DMS114 treated with DMSO at 0.1 percent for 48 hours (cell line): ENCODE results near the gene NCKAP1.

Source experiments
- DNase-seq: peaks from one replicate; lab custom pipeline; 2025; ENCODE audit not compliant: unreplicated experiment; lab: John Stamatoyannopoulos, UW

The NCKAP1 gene

DNA sequence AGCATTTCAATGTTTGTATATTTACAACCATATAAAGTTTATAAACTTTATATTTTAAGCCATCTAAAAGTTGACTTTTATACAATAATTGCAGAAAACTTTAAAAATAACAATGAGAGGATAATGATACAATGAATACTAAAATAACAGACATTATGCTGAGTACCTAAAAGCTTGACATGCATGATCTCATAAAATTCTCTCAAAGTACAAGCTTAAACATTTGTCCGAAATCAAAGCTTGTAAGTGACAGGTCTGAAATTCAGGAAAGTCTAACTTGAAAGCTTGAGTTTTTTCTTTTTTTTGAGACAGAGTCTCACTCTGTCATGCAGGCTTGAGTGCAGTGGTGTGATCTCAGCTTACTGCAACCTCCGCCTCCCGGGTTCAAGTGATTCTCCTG is 87.7 kb downstream of the NCKAP1 start:
- no peak for DNase-seq

DNA sequence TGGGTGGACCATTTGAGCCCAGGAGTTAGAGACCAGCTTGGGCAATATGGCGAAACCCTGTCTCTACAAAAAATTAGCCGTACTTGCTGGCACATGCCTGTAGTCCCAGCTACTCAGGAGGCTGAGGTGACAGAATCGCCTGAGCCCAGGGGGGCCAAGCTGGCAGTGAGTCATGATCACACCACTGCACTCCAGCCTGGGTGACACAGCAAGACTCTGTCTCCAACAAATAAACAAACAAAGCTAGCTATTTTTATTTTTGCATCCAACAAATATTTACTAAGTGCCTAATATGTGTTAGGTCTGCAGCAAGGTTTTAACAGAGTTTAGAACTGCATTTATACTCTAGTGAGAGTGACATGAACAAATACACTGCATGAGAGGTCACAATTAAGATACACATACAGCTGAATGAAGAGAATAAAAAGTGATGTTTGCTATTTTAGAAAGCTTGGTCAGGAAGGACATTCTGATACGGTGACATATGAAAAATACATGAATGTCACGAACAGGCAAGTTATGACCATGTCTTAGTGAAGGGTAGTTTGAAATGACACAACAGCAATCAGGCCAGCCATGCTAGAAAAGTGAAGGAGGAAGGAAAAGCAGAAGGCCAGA is 88.6 kb downstream of the NCKAP1 start:
- no peak for DNase-seq

DNA sequence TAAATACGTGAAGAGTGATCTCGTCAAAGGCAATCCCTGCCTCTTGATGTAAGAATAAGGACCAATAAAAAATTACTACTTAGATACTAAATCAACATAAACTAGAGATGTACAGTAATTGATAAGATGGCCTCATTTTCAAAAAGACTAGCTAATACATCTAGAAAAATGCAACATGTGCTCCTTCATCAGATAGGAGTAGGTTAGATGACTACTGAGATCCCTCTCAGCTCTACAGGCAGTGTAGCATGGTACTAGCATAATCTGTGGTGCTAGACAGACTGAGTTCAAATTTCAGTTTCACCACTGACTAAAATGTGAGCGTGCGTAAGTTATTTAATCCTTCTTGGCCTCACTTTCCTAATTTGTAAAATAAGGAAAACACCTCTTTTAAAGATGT is 89.2 kb downstream of the NCKAP1 start:
- DNase-seq, result no peak

DNA sequence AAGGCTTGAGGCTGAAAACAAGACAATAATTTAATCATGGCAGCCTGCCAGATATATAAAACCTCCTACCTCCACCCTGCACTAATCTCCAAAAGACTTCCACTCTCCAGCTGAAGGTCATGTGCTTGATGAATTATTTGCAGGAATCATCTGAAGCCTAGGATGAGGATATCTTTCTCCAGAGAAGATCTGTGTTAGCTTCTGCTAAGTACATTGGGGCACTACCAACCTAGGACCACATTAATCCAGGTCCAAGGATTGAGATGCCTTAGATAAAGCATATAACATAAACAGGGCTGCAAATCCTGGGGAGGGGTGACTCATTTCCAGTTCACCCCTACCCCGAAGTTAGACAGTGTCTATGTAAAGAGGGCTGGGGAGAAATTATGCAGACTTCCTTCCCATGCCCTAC is 91.3 kb downstream of the NCKAP1 start:
- DNase-seq, result no peak

DNA sequence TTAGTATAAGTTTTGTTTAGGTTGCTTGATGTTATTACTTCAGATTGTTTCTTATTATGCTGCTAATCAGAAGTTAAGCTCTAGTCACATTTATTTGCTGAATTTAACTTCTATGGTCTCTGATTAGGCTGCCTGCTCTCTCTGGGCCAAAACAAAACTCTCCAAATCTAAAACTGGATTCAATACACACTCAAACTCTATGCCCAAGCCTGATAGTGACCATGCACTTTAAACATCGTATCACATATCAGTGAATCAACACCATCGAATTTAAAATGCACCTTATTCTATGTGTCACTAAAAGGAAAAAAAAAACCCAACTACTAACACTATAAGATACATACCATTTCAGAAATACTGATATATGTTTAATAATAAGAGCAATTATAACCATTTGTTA is 94.9 kb downstream of the NCKAP1 start:
- no peak for DNase-seq

DNA sequence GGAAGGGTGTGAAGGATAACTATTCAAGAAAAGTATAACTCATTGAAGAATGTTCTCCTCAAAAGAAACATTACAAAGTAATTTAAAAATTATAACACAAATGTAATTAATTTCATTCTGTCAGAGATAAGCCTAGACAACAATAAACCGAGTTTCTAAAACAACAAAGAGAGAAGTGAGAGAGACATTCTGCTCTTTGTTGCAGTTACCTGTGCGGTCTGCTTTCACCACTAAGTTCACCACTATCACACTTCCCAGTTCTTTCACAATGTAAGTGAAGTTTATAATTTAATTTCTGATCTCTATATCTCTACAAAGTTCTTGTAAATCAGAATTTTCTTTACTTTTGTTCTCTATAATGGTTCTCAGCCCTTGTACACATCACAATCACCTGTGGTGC is 95.5 kb downstream of the NCKAP1 start:
- DNase-seq, result no peak

DNA sequence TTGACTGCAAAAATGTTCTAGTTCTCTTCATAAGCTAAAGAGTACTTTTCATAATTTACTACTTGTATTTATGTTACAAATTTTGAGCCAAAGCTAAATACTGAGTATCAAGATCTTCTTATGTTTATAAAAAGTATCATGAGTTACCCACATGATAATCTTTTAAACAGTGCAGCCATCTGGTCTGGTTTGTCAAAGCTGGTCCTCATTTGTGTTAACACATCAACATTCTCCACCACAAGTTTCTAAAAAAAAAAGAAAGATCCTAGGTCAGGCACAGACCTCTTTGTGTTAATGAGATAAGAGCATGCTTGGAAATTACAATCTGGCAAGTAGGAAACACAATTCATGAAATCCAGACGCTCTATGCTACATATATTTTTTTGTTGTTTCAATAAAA is 96.3 kb downstream of the NCKAP1 start:
- no peak for DNase-seq

DNA sequence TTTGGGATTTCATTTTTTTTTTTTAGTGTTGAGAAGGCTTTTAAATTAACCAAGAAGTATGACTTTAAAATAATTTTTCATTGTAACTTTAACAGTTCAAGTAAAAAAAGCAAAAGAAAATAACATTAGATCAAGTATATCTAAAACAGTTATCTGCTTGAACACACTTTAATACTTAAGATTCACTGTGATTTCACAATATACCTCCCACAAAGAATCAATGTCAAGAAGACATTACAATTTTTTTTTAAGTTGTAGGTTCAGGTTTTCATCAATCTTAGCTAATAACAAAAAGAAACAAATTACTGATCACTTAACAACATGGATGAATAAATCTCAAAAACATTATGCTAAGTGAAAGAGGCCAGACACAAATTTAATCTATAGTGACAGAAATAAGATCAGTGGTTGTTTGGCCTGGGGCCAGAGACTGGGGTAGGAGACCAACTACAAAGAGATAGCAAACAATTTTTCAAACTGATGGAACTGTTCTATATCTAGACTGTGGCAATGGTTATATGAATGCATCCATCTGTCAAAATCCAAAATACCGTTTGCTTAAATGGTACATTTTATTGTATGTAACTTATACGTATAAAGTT is 97.0 kb downstream of the NCKAP1 start:
- DNase-seq, result no peak

DNA sequence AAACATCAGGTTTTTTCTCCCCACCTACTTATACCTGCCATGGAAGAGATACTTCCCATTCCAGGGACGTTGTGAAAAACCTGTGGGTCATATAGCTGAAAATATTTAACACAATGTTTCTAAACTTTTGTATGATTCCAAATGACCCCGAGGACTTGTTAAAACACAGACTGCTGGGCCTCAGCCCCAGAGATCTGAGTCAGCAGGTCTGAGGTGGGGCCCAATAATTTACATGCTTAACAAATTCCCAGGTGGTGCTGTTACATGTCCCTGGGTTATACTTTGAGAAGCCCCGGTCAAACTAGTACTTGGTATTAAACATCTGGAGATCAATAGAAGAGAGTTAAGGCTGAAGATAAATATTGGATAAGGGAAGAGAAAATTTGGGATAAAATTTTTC is 100.4 kb downstream of the NCKAP1 start:
- DNase-seq, result no peak

DNA sequence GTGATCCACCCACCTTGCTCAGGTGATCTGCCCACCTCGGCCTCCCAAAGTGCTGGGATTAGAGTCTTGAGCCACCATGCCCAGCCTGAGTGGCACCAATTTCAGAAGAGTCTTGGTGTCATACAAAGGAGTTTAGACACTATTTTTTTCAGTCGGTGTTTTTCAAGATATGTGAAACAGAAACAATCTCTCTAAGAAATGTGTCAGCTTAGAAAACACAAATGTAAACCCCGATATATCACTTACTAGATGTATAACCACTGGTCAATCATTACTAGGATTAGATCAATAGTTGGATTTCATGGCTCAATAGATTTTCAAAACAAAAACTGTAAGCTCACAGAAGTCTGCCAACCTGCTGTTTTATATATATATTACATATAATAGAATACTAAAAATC is 104.6 kb downstream of the NCKAP1 start:
- no peak for DNase-seq

DNA sequence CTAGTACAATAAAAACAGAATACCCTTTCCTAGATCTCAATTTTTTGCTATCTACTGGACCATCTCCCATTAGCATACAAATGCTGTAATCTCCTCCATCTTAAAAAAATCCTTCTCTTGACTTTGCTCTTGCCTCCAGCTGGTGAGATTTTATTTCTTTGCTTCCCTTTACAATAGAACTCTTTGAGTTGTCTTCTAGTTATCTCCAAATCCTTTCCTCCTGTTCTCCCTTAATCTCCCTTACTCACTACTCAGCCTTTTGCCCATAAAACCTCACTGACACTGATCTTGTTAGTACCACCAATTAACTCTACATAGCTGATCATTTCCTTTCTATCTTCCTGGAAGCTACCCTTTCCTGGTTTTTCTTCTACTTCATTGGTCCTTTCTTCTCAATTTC is 108.3 kb downstream of the NCKAP1 start:
- DNase-seq, result no peak

DNA sequence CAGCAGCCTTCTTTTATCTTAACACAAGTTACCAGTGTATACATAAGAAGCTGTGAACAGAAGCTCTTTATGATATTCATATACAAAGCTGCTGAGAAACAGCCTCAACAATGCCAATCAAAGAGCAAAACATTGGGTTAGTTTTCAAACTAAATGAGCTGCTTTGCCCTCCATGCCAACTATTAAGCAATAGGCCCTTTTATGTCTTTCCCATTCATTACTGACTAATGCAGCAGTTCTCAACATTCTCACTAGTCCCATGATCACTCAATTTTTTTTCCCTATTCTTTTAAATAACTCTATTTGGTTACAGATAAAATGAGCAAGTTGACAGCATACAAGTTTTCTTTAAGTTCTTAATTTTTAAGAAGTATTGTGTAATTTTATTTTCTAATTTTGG is 114.0 kb downstream of the NCKAP1 start:
- DNase-seq, result no peak

DNA sequence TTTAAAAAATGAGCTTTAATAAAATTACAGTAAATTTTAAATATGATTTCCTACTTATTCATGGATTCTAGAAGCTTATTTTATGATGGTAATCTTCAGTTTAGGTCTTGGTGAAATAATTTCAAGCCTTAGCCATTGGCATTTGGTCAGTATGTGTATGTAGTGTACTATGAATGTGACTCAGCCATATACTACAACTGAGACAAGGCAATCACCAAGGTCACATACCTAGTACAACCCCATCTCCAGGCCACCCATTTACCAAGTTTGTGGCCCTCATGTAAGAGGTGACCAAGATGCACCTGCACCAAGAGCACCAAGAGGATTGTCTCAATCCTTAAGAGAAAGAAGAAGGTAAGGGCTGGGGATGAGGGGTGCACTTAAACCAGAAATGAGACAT is 117.0 kb downstream of the NCKAP1 start:
- DNase-seq, result no peak

DNA sequence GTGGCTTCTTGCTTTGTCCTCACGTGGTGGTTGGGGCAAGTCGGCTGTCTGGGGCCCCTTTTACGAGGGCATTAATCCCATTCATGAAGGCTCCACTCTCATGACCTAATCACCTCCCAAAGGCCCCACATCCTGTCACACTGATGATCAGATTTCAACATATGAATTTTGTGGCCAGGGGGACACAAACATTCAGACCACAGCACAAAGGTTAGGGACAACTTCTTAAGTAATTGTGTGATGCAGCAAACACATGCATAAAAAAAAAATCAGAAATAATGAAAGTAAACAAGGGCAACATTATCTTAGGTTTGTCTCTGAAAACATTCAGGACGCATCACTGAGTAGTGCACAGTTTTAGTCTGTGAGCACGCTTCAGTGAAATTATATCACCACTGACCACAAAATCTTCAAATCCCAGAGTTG is 117.6 kb downstream of the NCKAP1 start:
- no peak for DNase-seq

DNA sequence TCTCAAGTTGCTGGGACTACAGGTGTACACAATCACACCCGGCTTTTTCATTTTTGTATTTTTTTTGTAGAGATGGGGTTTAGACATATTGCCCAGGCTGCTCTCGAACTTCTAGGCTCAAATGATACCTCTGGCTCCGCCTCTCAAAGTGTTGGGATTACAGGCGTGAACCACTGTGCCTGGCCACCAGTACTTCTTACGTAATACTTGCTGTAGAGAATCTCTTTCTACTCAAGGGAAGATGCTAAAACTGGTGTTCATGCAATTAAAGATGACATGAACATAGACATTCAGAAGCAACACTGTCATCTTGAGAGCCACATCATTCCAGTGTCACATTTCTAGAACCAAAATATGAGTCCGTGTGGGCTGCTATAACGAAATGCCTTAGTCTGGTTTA is 118.2 kb downstream of the NCKAP1 start:
- no peak for DNase-seq

DNA sequence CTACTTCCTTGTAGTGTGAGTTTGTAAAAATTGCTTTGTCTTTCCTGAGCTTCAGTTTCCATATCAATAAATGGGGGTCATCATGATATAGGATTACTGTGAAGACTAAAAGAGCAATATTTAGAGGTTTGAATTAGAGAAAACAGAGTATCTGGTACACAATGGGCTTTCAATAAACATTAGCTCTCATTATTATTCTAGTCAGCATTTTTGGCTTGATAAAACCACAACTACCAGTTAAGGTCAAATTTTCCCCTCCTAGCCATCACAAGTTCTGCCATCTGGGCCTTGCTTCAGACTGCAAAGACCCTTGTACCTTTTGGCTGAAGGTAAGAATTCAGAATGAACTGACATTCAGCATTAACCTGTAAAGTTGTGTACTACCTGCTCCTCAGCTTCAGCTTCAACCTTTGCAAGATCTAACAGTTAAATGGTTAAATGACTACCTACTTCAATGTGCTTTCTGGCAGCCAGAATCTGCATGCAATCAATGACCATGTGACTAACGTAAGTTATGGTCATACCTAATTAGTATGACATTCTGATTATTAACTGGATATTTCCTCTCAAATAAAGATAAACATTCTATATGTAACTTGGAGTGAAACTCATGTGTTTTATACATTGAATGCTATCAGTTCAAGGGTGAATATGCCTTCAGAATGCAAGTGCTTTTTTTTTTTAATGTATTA is 119.2 kb downstream of the NCKAP1 start:
- DNase-seq, result no peak

DNA sequence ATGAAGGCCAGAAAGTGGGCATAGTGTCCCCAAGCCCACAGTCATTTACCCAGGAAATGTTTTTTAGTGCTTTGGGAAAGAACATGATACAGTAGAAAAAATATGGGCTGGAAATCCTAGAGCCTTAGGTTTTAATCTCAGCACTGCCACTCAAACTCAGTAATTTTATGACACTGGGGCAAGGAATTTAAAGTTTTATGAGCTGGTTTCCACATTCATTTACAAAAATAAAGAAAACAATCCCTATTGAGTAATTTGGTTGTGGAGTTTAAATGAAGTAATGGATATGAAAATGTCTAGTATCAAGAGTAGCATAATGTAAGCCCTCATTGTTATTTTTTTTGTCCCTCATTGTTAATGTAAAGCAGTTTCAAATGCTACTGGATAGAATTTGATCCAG is 120.3 kb downstream of the NCKAP1 start:
- DNase-seq, result no peak

DNA sequence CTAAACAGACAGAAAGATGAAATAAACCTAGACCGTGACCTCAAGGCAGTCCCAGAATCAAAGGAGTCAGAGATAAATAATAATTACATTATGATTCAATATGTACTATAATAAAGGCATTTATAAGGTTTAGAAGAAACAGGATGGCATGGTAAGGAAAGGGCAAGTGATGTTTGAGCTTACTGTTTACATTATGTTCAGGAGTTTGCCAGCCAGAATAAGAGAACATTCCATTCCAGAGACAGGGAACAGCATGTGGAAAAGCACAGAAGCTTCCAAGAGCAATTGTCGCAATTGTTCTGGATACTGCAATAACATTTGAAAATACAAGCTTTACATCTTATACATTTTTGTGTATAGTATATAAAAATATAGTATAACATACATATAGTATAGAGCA is 121.8 kb downstream of the NCKAP1 start:
- no peak for DNase-seq

DNA sequence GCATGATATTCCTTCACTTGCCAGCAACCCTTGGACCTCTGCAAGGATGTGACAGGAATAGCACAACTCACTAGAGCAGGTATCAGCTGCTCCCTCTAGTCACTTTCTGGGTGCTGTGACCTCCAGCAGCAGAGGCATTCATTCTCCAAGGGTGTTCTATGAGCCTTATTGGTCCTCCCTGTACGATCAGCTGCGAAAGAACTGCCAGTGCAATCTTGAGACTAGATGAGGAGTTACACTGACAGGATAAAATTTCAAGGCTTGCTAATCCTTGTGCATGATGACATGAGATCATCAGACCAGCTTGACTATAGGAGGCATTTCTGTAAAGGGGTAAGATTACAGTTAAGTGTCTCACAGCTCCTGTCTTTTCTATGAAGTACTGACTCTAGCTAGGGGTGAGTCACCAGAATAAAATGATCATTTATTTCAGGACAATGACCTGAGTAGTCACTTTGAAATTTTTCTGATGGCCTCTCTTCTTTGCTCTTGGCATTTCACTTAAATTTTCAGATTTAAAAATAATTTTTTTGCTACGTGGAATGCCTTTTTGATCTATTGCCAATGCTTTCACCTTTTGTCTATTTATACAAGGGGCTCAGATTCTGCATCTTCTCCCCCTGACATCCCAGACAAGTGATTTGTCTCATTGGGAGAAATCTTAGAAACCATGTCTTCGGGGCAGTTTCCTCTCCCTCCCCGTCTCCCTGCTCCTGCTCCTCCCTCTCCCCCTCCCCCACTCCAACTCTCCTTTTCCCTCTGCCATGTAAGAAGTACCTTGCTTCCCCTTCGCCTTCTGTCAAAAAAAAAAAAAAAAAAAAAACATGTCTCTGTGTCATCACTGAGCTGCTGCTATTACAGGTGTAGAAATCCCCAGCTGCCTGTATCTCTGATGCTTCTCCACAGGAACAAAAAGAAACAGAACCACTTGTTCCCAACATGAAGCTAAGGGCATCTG is 122.6 kb downstream of the NCKAP1 start:
- no peak for DNase-seq

DNA sequence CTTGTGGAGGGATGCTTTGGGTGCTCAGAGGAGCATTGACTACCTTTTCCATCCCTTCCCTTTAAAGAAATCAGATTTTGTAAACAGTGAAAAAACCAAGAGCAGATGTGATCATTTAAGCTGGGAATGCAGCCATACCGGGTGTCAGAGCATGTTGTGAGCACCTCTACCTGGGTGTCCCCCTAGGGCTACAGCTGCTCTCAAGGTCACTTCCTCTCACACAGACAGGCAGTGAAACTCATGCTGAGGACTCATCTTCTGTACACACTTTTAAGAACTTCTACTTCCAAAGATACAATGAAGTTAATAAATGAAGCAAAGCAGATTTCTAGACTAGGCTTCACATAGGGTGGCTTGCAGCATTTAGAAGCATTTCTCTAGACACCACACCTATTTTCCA is 123.4 kb downstream of the NCKAP1 start:
- DNase-seq, result no peak

DNA sequence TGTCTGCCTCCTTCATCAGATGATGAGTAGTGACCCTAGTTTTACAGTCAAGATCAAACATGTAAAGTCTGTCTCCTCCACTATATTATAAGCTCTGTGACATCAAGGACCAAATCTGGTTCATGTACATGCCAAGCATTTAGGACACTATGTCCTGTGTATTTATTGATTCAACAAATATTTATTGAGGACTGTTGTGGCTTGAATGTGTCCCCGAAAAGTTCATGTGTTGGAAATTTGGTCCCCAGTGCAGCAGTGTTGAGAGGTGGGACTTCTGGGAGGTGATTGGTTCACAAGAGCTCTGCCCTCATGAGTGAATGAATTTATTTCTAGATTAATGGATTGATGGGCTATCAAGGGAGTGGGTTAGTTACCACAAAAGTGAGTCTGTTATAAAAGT is 125.2 kb downstream of the NCKAP1 start:
- DNase-seq, result no peak

DNA sequence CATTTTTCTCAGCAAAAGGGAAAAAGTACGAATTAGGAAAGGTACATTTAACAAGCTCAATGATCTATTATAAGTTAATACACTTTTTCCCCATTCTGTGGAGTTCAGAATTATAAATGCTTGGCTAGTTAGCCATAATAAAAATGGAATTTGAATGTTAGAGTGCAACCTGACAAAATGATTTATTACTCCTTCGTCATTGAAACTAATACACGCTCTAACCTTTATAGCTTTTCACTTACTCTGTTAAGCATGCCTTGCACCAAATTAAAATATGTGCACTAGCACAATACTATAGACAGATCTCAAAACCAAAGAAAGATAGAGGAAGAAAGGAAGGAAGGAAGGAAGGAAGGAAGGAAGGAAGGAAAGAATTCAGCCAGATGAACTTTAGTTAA is 125.7 kb downstream of the NCKAP1 start:
- no peak for DNase-seq
